ENCODE results near the gene CREG2. TPM values are rescaled to one million over a fixed set of nuclear protein-coding genes. Genes with fewer than 3 reads are reported as not detected.
A peak's percentile ranks its signal among the peaks of the same experiment; 100 is the strongest.

Gene CREG2
- total and polyA plus RNA-seq, 4 experiments from 2014 or later, result 0.32 TPM; not detected in 3

Small RNAs within 50 kb of the gene (microRNA-seq; reads per million reads assigned to microRNA genes)
- gene MIR5696 (ENCODE audit: borderline microRNAs expressed, borderline number of aligned reads, borderline replicate concordance), result 3.1 reads per million, percentile 13 among the genes with 10 or more reads in this experiment

Other genes starting within 250 kb of the CREG2 start
- 1 to 10 TPM; 2.0 to 2.4 TPM for gene TBC1D8, start 236.1 kb downstream of the CREG2 start, total RNA-seq
- gene TBC1D8, start 236.1 kb downstream of the CREG2 start, polyA plus RNA-seq, result under 1 TPM; 0.15 to 0.88 TPM
- 10 to 100 TPM; 53.8 to 56.9 TPM for gene CNOT11, start 134.6 kb downstream of the CREG2 start, total RNA-seq
- 10 to 100 TPM; 62.2 to 75.5 TPM for gene CNOT11, start 134.6 kb downstream of the CREG2 start, polyA plus RNA-seq
- 100 to 1,000 TPM; 138 to 154 TPM for gene RNF149, start 78.8 kb downstream of the CREG2 start, total RNA-seq
- gene RNF149, start 78.8 kb downstream of the CREG2 start, polyA plus RNA-seq, result 10 to 100 TPM; 67.6 to 94.6 TPM
- 1 to 10 TPM; 1.2 to 1.3 TPM for gene RFX8, start 87.6 kb upstream of the CREG2 start, total RNA-seq
- not detected for gene RFX8, start 87.6 kb upstream of the CREG2 start, polyA plus RNA-seq

Measured in CD4-positive, alpha-beta memory T cell (primary cell).